Measurements from ENCODE around the gene ARID2. TPM values are rescaled to one million over a fixed set of nuclear protein-coding genes. Genes with fewer than 3 reads are reported as not detected.

ARID2 gene
- total and polyA plus RNA-seq, 2 of the 4 experiments (the other 2 are of a cell fraction) = 5.4 to 28.1 TPM

DNA sequence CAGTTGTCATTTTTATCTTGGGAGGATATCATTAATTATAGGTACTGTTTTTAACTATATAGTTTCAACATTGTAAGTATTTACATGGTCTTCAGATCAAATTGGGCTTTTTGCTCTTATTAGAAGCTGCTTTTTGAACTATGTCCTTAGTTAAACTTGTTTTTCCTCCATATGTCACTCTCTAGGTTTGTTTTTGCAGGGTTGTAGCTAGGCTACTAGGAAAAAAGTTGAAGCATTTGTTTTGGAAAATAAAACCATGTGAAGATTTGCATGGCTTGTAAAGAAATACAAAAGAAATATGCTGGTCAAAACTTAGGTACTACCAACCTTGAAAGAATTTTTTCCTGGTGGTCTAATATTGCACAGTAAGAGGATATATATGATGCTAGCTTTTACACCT lies 3.4 kb downstream of the ARID2 start:
- H3K18ac ChIP-seq (ENCODE audit: low read depth, low read length) = no peak overlapping the region
- H4K91ac ChIP-seq (ENCODE audit: insufficient read depth, low read depth, low read length) = no peak overlapping the region
- H3K4ac ChIP-seq (ENCODE audit: low read depth, low read length) = no peak overlapping the region
- no peak overlapping the region for H4K8ac ChIP-seq (ENCODE audit: low read depth in 2 of 2, low read length in 2 of 2)
- intact Hi-C loops (cut with micrococcal nuclease) = no loop called here
- dilution Hi-C loops (cut with HindIII; ENCODE audit: low sequenced_read_pairs, unreplicated experiment) = no loop called here
- H4K20me1 ChIP-seq (ENCODE audit: insufficient read depth, low read length) = no peaks in the 10 kb centered on the region; the same call in 1 of the 2 replicates
- no peaks in the 10 kb centered on the region for H3K9me3 ChIP-seq (ENCODE audit: control insufficient read depth, insufficient read depth, low read length)
- H3K56ac ChIP-seq (ENCODE audit: extremely low read depth, insufficient read depth, low read length) = peak overlapping the region; percentile 11; the same call in 1 of the 2 replicates
- TF ChIP-seq, protein P1, sequence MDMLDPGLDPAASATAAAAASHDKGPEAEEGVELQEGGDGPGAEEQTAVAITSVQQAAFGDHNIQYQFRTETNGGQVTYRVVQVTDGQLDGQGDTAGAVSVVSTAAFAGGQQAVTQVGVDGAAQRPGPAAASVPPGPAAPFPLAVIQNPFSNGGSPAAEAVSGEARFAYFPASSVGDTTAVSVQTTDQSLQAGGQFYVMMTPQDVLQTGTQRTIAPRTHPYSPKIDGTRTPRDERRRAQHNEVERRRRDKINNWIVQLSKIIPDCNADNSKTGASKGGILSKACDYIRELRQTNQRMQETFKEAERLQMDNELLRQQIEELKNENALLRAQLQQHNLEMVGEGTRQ (IDR thresholded peaks at IDR 0.05; ENCODE audit: low read depth, low read length) = no peak
- TF ChIP-seq CEBPB (IDR thresholded peaks at IDR 0.05; ENCODE audit: low read depth, low read length) (no peak), MAFK (IDR thresholded peaks at IDR 0.05; ENCODE audit: low read depth, low read length) (no peak), MXI1 (IDR thresholded peaks at IDR 0.05; ENCODE audit: borderline replicate concordance, low read depth, low read length) (no peak), MAZ (IDR thresholded peaks at IDR 0.05; ENCODE audit: borderline replicate concordance, low read depth, low read length) (no peak), SMC3 (IDR thresholded peaks at IDR 0.05; ENCODE audit: low read depth, low read length) (no peak), RFX5 (IDR thresholded peaks at IDR 0.05; ENCODE audit: low read depth, low read length) (no peak), RCOR1 (IDR thresholded peaks at IDR 0.05; ENCODE audit: insufficient replicate concordance, low read length) (no peak), CHD1 (IDR thresholded peaks at IDR 0.05; ENCODE audit: low read depth, low read length) (no peak), ELK1 (IDR thresholded peaks at IDR 0.05; ENCODE audit: borderline replicate concordance, low read depth, low read length) (no peak), BHLHE40 (IDR thresholded peaks at IDR 0.05; ENCODE audit: low read depth, low read length) (no peak), RAD21 (IDR thresholded peaks at IDR 0.05; ENCODE audit: low read length) (no peak)
- H4K5ac ChIP-seq (ENCODE audit: low read depth, low read length) = no peak overlapping the region
- H3K36me3 ChIP-seq (ENCODE audit: control insufficient read depth, insufficient read depth, low read length) = peaks cover 4% of the 10 kb centered on the region; the same call in 1 of the 2 replicates
- H3K14ac ChIP-seq (replicated peaks; ENCODE audit: low read depth, low read length) = no peak overlapping the region
- no peak for ATAC-seq (ENCODE audit: low read depth)
- CTCF ChIA-PET = interaction anchor here (0.6 kb wide), 1 partner anchor 13 kb away, joined by 4 read pairs; no protein-coding TSS in a partner anchor
- no peak overlapping the region for H2BK15ac ChIP-seq (ENCODE audit: low read depth, low read length)
- no peak overlapping the region for H3K27ac ChIP-seq (ENCODE audit: insufficient read depth, low read length)
- H3K23ac ChIP-seq (ENCODE audit: low read depth, low read length) = peak overlapping the region; percentile 59; the same call in 1 of the 2 replicates
- no TSS peak for BruUV-seq (replicated peaks)
- no peak overlapping the region for H2AK9ac ChIP-seq (replicated peaks; ENCODE audit: low read depth, low read length, poor library complexity)
- H2BK5ac ChIP-seq (ENCODE audit: low read depth, low read length, poor library complexity, severe bottlenecking) = no peak overlapping the region
- H3K4me2 ChIP-seq (ENCODE audit: low read depth, low read length) = no peak overlapping the region; the same call in 1 of the 2 replicates
- no peak overlapping the region for H3K9ac ChIP-seq (ENCODE audit: low read depth, low read length)
- H2BK120ac ChIP-seq (ENCODE audit: low read depth, low read length) = no peak overlapping the region
- in situ Hi-C loops (cut with MboI; ENCODE audit: low sequenced_read_pairs) = no loop called here
- DNase-seq = no peak
- peaks cover 7 to 23% of the 10 kb centered on the region in 2 experiments; a peak in 3 of 4 replicates for H3K79me1 ChIP-seq (ENCODE audit: low read depth in 1 of 2, low read length in 2 of 2)
- H3K4me1 ChIP-seq (ENCODE audit: control insufficient read depth, insufficient read depth, low read length) = peaks cover 1% of the 10 kb centered on the region; the same call in 1 of the 2 replicates
- no peaks in the 10 kb centered on the region for H3K27me3 ChIP-seq (ENCODE audit: control insufficient read depth, insufficient read depth, low read length)
- H3K4me3 ChIP-seq (ENCODE audit: insufficient read depth, low read depth, low read length) = no peak overlapping the region
- no peaks in the 10 kb centered on the region for H3K9me1 ChIP-seq (ENCODE audit: insufficient read depth, low read length)
- no peak overlapping the region for H2AK5ac ChIP-seq (ENCODE audit: low read depth, low read length)
- no peak overlapping the region for H2AFZ ChIP-seq (replicated peaks; ENCODE audit: low read length, poor library complexity)
- POLR2A ChIA-PET (ENCODE audit: unreplicated experiment) = no interaction called here
- no peak overlapping the region for H2BK20ac ChIP-seq (ENCODE audit: low read depth, low read length)
